K562 (cell line): ENCODE data around the gene ZNF74. TPM values are rescaled to one million over a fixed set of nuclear protein-coding genes. Genes with fewer than 3 reads are reported as not detected.

ENCODE experiments used
- CHD7 ChIP-seq: fragments of 200-600 bp; sonication (generic); IDR thresholded peaks from one replicate; pipeline ENCODE4 v1.6.1; 2012; ENCODE audit warnings: mild to moderate bottlenecking, low read depth, low read length, inconsistent platforms
- FOXM1 ChIP-seq, 2 experiments: fragments of 450-650 bp in 1 of 2; sonication (generic) in 1 of 2; formaldehyde crosslinking in 1 of 2; IDR thresholded peaks; 2 replicates each; pipeline versions ENCODE4 v1.6.1 to v1.9.0; 2017 to 2022; ENCODE audit warnings: low read depth in 2 of 2, mild to moderate bottlenecking in 2 of 2, missing genetic modification reagents in 1 of 2, moderate library complexity in 1 of 2
- polyA plus RNA-seq, 8 experiments: library from polyadenylated mRNA; depleted of rRNA in 4 of 8; stranded (reverse) in 5 of 8; unstranded in 3 of 8; fragments of >200 nt; fragmentation: Nextera tagmentation in 2 of 8; fragmentation: Illumina TruSeq in 1 of 8; extraction: Ambion mirVana in 2 of 8; extraction: Trizol in 1 of 8; gene quantifications; 2 replicates each; pipeline versions ENCODE4 v1.2.1 to v1.2.3, GENCODE V29; 2011 to 2014; ENCODE audit warnings: inconsistent platforms in 1 of 8, missing spikeins in 1 of 8
- total RNA-seq, 7 experiments: library from RNA; depleted of rRNA in 6 of 7; stranded (reverse); fragments of >200 nt in 6 of 7; fragmentation: Illumina TruSeq in 2 of 7; extraction: Trizol in 2 of 7; gene quantifications; 2 replicates each; pipeline versions ENCODE4 v1.2.1 to v1.2.3, GENCODE V29; 2011 to 2021; ENCODE audit warnings: low replicate concordance in 1 of 7

ZNF74 gene
- total and polyA plus RNA-seq, 9 of the 15 experiments (the other 6 are each of a cell fraction or from before 2014, with no cell fraction given) = 2.4 to 53.5 (median 31.5) TPM

DNA sequence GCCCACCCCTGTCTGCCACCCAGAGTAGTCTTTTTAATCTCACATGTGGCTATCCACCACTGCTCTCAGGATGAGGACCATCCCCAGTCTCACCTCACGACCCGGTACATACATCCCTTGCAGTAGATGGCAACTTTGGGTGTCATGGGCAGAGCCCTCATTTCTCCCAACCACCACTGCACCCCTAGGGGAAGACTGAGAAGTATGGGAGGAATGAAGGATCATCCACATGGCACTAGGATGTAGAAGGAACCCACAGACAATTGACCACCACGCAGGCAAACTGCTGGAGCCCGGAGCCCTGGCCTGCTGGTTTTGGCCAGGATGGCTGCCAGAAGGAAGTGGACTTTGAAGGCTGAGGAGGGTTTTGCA lies 45.6 kb downstream of the ZNF74 start (continued):
- TF ChIP-seq CHD7 (no peak), FOXM1 (IDR thresholded peaks at IDR 0.05; ENCODE audit: low read depth) (no peak), FOXM1 (CRISPR knock-in tag; IDR thresholded peaks at IDR 0.05; ENCODE audit: low read depth) (no peak)
- TF ChIP-seq, all 486 proteins: peak for 4
